Measurements from ENCODE around the gene HNMT.
"Not testable (repeated sequence)": the region's sequence is repeated elsewhere in the genome, so short reads cannot be mapped to it uniquely, and the experiment has no call there.

Gene HNMT

GRCh38 chr2:137946227-137946626, 18.0 kb upstream of the HNMT start:
- no peak for DNase-seq (ENCODE audit: low spot score)

GRCh38 chr2:137947032-137947727, 17.1 kb upstream of the HNMT start:
- DNase-seq (ENCODE audit: low spot score) = no peak

- no peak for DNase-seq (ENCODE audit: low spot score)
Measured at GRCh38 chr2:137947728-137948336, 16.4 kb upstream of the HNMT start.

- no peak for DNase-seq (ENCODE audit: low spot score)
Measured at GRCh38 chr2:137948894-137949293, 15.4 kb upstream of the HNMT start.

DNA sequence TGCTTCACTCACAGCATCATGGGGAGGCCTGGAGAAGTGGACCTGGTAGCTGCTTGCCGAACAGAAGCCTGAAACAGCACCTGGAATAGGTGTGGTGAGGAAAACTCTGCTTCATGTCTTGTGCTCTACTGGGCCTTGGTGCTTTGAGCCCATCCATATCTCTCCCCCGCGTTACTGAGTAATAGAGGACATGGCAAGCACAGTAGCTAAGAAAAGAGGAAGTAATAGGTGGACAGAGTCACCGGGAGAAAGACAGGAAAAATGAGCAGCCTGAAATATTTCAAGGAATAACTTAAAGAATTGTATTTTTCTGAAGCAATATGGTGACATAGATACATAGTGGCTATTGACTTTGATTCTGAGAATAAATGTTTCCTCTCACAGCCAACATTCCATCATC, 14.0 kb upstream of the HNMT start:
- DNase-seq (ENCODE audit: low spot score) = no peak

DNA sequence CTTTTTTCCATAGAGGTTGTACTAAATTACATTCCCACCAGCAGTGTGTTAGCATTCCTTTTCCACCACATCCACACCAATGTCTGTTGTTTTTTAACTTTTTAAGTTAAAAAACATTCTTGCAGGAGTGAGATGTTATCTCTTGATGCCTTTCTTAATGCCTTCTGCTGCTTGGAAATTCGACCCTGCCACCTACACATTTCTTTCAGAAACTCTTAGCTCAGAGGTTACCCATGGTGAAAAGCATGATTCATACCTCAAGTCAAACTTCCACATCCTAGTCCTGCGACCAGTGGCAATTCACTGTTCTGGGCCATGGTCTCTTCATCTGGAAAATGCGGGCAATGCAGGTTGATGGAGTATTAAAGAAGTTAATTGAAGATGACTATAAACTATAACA, 12.7 kb upstream of the HNMT start:
- no peak for DNase-seq (ENCODE audit: low spot score)

DNA sequence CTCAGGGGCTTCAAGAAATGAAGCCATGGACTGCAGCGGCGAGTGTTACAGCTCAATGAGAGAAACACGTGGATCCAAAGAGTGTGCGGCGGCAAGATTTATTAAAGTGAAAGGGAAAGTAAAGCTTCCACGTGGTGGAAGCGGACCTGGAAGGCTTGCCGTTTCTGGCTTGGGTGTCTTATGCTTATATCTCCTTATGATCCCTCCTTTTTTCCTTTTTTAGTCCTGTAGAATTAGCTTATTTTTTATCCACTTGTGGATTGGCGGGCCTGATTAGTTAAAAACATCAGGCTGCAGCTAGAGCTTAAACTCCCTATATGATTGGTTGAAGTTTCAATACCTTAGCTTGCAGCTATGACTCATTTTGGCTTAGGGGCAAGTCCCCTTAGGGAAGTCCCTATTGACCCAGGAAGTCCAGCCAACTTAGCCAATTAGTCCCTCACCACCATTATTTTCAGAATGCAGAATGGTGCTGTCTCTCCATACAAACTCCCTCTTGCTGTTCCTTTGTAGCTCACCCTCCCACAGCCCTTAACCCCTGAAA, 11.6 kb upstream of the HNMT start:
- no peak for DNase-seq (ENCODE audit: low spot score)

GRCh38 chr2:137955536-137955935, 8.7 kb upstream of the HNMT start:
- no peak for DNase-seq (ENCODE audit: low spot score)

DNA sequence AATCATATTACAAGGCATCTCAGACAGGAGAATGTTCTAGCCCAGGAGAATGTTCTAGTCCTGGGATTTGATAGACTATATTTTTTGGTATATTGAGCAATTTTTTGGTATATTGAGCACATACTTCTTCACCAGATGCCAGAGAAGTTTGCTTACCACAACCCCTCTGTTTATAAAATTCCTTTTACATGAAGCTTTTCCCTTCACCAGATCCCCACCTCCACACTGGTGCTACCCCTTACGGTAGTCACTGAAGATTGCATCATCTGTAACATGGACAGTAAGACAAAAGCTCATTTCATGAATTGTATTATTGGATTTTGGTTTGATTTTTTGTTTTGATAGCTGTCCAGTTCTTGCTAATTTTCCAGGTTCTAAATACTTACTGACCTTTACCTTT, 7.2 kb upstream of the HNMT start:
- DNase-seq (ENCODE audit: low spot score) = no peak

DNA sequence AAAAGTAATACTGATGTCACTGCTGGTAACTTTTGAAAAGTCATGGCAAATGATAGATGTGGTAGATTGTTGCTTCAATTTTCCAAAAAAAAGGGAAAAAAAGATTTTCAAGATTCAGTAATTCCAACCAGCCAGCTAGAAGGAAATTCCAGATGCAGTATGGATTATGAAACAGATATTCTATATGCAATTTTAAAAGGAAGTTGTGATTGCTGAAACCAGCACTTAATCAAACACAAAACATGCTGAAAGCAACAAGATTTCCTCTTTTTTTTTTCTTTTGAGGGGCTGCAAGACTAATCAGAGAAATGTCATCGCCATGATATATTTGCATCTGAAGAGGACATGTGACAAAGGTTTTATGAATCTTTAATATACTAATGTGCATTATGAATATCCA, 5.1 kb upstream of the HNMT start:
- DNase-seq (ENCODE audit: low spot score) = no peak

DNA sequence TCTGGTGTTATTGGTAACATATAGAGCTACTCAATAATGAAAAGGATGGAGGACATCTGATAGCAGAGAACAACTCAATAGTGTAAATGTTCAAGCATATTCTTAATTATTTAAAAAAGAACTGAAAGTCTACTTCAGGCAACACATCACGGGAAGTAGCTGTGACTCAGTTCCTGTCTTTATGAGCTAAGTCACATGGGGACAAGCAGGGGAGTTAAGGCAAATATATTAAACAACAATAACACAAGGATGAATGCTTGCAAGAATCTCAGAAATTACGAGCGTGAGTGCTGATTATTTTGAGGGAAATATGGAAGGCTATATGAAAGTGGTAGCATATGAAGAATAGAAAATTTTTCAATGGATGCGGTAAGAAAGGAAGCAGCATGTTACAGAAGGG, 4.0 kb upstream of the HNMT start:
- no peak for DNase-seq (ENCODE audit: low spot score)

GRCh38 chr2:137961602-137962001, 2.7 kb upstream of the HNMT start:
- DNase-seq (ENCODE audit: low spot score) = no peak

GRCh38 chr2:137963535-137964065, 673 bp upstream of the HNMT start:
- no peak for DNase-seq (ENCODE audit: low spot score)

GRCh38 chr2:137964859-137965459, 686 bp downstream of the HNMT start:
- no peak for DNase-seq (ENCODE audit: low spot score)

GRCh38 chr2:137966043-137966442, 1.8 kb downstream of the HNMT start:
- no peak for DNase-seq (ENCODE audit: low spot score)

DNA sequence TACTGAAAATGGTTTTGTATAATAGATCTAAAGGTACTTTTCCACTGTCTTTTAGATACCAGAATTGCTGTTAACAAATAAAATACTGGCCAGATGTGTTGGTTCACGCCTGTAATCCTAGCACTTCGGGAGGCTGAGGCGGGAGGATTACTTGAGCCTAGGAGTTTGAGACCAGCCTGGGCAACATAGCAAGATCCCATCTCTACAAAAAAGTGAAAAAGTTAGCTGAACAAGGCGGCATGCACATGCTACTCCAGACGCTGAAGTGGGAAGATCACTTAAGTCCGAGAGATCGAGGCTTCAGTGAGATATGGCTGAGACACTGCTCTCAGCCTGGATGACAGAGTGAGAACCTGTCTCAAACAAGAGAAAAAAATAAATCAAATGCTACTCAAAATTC, 2.8 kb downstream of the HNMT start:
- DNase-seq (ENCODE audit: low spot score) = no peak

- no peak for DNase-seq (ENCODE audit: low spot score)
Measured at GRCh38 chr2:137968477-137969417, 4.5 kb downstream of the HNMT start.

GRCh38 chr2:137969418-137969765, 5.1 kb downstream of the HNMT start:
- no peak for DNase-seq (ENCODE audit: low spot score)

- no peak for DNase-seq (ENCODE audit: low spot score)
Measured at GRCh38 chr2:137969876-137970275, 5.6 kb downstream of the HNMT start.

GRCh38 chr2:137971259-137971658, 7.0 kb downstream of the HNMT start:
- not testable (repeated sequence) for DNase-seq (ENCODE audit: low spot score)

GRCh38 chr2:137973280-137973679, 9.0 kb downstream of the HNMT start:
- no peak for DNase-seq (ENCODE audit: low spot score)

Measured in CD4-positive, alpha-beta T cell treated with Interleukin-6 at 100 ng/mL for 8 hours (primary cell).